GM19193 (cell line): ENCODE data around the gene ROR1.

ENCODE experiments used
- POLR2A ChIP-seq: IDR thresholded peaks from 4 replicates; pipeline ENCODE4 v1.6.1; 2011; ENCODE audit not compliant: insufficient read depth, insufficient read length; ENCODE audit errors: extremely low read depth

The ROR1 gene

DNA sequence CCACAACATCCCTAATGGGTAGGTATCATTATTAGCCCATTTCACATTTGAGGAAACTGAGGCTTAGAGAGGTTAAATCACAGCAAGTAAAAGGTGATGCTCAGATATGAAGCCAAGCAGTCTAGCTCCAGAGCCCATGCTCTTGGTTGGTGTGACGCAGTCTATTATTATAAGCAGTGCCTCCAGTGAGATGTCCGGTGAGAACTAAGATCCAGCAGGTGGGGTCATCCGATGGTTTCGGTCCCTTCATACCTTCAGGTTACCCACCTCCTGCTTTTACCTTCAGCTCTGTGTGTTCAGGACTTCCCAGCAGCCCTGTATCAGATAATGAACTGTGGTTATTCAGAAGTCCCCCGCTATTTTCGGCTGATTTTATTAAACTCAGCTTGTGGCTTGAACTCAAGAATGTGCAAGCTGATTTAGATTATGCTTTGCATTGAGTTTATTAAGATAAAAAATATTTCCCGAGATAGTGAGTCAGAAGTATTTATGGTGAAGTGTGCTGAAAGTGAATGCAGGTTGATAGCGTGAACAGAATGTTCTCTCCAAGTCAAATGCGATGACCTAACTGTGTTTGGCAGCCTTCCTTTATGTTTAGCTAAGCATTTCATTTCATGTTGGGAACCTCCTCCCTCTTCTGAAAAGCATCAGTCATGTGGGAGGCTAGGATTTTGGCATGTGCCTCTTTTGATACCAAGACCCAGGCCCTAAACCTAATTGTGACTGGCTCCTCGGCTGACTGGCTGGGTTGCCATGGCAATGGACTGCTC lies 268.7 kb downstream of the ROR1 start:
- no peak for TF ChIP-seq POLR2A

DNA sequence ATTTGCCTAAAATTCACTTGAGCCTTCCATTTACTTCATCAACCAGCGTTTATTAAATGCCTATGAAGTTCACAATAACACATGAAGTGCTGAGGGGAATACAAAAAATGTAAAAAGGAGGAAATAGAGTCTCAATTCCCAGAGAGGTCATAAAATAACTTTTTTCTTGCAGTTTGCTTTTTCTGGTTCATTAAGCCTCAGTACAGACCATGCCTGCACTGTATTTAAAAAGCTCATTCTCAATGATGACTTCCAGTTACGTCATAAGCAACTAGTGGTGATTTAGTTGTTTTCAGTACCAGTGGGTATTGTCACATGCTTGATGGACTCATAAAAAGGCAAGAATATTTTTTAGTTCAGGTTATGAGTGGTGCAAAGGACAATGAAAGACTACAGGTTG lies 269.5 kb downstream of the ROR1 start:
- TF ChIP-seq POLR2A: no peak

DNA sequence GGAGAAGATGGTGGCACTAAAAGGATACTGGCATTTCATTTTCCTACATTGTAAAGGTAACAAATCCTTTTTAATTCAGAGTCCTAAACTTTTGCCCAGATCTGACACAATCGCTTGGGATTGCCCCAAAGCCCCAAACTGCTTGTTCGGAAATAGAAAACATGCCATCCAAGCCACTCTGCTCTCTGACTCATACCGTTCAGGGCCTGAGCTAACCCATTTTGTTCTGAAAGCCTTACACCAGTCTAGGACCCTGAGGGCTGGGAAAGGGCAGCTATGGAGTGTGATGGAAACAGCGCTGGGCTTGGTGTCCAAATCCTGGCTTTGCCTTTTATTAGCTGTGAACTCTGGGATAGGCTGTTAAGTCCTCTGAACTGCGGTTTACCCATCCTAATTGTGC lies 270.2 kb downstream of the ROR1 start:
- TF ChIP-seq POLR2A: no peak

DNA sequence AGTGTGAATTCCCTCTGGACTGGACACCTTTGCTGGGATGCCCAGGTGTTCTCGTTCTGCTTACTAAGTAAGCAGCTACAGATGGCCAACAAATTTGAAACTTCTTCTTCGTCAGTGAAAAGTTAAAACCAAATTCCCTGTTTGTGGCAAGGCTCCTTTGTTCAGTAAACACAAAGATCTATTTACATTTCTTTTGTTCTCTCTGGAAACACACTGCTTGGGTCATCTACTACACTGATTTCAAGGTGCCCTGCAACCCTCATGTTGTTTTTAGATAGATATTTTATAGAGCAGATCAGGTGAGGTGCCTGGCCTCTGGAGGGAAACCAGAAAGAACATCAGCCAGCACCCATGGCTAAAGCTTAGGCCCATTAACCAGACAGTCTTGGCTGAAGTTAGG lies 272.4 kb downstream of the ROR1 start:
- TF ChIP-seq POLR2A: no peak

DNA sequence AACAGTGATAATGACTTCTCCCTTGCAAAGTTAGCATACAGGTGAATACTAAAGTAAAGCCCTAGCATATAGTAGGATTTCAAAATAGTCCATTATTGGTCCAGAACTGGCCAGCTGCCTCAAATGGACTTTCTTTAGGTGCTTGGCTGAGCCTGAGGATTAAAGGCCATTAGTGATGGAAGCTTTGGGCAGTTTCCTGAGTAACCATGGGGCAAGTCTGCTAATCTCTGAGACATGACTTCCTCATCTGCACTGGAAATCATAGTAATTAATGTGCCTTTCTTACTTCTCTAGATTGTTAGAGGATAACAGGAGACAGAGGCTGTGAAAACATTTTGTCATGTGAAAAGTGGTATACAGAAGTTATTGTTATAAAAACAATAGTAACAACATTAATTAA lies 273.1 kb downstream of the ROR1 start:
- no peak for TF ChIP-seq POLR2A

DNA sequence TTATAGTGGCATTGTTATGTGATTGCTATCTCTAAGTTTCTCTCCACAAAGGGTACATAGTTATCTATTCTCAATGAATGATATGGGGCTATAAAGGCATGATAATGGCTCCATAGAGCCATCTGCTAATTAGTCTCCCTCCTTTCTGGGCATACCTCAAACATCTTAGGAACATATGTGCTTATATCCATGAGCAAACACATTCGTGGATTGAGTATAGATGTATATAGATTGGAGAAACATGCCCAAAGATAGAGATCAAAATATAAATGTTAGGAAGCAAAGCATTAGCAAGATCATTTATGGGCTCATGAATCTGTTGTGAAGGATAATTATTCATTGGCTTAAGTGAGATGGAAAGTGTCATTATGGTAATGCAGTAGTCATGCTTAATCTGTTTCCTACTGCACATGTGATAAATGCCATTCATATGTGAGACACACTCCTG lies 273.8 kb downstream of the ROR1 start:
- no peak for TF ChIP-seq POLR2A

DNA sequence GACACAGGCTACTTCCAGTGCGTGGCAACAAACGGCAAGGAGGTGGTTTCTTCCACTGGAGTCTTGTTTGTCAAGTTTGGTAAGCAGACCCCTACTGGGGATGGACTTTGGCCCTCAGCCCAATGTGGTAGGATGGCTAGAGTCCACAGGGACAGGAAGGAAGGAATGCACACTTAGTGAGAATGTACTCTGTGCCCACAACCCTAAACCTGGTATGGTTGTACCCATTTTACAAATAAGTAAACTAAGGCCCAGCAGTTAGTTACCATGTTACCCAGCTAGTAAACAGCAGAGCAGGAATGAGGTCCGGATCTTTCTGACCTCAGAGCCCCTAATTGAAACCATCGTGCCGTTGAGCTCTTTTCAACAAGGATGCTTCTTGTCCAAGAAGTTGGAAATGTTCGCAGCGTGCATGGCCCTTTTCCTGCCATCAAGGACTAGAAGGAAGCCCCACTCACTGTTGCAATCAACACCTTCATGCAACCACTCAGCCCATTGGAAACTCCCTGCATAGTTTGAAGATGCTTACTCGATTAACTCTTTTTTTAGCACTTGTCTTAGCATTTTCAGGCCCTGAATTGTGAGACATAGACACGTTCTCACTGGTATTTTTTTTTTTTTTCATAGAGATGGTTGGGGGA lies 276.2 kb downstream of the ROR1 start:
- no peak for TF ChIP-seq POLR2A

DNA sequence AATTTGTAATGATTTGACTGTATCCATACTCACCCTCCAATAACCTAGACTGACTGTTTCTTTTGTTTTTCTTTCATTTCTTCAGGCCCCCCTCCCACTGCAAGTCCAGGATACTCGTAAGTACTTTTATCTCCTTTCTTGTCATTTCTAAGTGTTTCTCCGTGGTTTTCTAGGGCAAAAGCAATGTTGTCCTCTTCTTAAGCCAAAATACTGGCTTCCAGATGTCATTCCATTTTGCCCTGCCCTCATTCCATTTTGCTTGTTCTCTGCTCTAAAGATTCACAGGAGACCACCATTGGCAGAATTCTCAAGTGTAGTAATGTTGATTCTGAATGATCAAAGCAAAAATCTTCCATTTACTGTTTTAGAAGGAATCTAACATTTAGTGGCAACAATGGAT lies 276.8 kb downstream of the ROR1 start:
- TF ChIP-seq POLR2A: no peak

DNA sequence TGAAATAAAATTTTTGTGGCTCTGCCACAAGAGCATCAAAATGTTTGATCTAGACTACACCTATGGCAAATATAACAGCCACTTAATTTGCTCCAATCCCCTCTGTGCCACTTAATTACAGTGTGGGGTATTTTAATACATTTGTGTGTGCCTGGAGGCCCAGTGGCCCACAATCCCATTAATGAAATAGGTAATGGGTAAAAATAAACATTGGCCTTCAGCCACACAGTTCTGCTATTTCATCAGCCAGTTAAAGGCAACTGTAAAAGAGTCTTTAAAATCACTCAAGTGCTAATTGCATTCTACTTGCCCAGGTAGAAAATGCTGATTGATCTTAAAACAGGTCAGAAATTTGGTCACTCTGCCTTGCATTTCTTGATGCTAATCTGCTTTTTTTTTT lies 278.0 kb downstream of the ROR1 start:
- TF ChIP-seq POLR2A: no peak

DNA sequence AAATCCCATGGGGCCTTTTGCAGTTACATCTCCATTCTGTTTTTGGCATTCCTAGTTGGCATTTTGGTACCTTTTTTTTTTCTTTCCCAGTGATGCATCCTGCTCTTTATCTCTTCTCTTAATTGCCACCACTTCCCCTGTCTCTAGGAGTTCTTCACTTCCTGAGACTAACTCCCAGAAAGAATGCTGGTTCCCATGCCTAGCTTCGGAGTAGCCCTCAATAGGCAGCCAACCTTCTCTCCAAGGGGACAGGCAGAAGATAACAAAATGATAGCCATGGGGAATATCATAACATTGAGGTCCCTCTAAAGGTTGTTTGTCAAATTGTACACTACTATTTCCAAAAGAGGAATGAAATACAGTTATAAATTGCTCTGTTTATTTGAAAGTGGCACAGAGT lies 279.0 kb downstream of the ROR1 start:
- no peak for TF ChIP-seq POLR2A

DNA sequence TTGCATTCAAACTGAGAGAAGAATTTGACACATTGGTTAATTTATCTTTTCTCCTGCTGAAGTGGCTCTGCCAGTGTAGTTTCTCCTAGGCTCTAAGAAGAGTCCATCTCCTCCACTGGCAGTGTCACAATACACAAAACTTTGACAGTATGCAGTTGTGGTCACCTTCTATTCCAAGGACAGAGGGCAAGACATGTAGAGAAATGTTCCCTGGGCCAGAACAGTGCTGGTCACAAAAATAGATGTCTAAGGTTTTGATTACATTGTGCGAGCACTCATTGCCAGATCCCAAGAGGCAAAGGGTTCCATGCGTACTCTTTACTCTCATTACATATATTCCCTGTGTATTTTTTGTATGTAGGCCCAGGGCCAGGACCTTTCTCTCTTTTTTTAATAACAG lies 281.5 kb downstream of the ROR1 start:
- TF ChIP-seq POLR2A: no peak

DNA sequence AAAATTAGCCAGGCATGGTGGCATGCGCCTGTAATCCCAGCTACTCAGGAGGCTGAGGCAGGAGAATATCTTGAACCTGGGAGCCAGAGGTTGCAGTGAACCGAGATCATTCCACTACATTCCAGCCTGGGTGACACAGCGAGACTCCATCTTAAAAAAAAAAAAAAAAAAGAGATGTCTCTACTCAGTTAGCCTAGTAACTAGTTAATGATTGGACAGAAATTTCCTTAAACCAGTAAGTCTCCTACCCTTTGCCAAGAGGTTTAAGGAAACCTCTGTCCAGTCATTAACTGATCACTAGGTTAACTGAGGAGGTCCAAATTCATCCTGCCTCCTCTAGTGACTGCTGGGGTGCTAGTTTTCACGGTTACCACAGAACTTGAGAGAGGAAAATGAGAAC lies 285.7 kb downstream of the ROR1 start:
- no peak for TF ChIP-seq POLR2A

DNA sequence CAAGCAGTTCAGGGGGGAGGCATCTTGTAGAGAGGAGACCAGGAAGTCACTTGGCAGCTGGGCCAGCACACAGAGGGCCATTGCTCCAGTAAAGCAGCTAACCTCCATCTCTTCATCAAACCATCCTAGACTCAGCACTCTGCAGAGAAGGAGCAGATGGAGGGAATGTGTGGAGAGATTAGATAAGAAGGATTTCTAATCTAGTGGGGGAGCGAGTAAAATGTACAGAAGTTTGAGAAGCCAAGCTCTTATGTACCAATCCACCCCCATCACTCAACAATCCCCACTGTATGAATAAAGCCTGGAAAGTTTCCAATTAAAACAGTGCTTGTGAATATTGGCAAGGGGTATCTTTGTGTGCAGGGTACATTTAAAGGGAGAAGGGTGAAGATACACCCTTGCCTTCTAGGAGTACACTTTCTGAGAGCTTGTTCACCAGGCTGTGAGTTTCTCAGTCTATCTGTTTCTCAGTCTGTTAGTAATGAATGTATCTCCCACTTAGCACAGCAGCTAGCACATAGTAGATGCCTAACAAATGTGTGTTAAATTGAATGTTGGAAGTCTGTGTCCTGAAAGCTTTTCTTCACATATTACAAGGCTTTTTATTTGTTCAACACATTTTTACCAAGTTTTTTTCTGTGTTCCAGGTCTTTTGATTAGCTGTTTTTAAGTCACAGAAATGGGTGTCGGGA lies 286.9 kb downstream of the ROR1 start:
- TF ChIP-seq POLR2A: no peak

DNA sequence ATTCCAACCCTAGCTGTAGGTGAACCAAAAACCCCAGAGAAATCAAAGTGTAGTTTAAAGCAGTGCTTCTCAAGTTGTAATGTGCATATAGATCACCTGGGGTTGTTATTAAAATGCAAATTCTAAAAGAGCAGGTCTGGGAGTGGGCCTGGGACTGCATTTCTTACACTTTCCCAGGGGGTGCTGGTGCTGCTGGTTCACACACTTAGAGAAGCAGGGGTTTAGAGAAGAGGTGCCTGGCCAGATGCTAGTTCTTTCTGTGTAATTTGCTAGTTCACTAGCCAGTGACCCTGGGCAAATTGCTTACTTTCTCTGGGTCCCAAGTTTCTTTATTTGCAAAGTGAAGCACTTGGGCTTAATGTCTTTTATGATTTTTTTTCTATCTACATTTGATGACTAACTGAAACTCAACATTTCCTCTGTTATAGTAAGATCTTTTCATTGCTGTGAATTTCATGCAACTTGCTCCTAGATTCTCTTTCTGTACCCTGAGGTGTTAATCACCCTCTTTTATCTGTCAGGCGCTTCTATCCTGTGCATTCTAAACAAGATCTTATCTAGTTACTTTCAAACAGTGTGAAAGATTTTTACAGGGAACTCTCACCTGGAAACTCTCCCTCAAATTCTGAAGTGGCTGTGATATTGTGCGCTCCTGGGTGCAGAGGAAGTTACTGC lies 287.8 kb downstream of the ROR1 start:
- TF ChIP-seq POLR2A: no peak

DNA sequence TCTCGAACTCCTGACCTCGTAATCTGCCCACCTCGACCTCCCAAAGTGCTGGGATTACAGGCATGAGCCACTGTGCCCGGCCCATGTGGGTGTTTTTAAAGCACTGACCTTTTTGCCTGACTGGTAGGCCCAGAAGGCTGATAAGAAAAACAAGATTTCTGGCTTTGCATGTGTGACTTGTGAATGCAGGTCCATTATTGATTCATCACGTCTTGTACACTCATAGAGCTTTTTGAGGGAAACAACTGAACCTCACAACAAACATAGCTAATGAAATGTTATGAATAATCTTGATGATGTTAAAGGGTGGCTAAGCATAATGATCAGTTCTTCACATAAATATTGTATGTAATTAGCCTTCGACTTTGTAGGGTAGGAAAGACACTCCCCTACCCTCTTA lies 288.7 kb downstream of the ROR1 start:
- no peak for TF ChIP-seq POLR2A
